C4-2B (cell line): ENCODE data around the gene PRICKLE2.

Source experiments
- CTCF ChIP-seq: fragments of 450-650 bp; conservative IDR thresholded peaks from 2 replicates; pipeline ENCODE4 v1.5.1; 2017; ENCODE audit warnings: mild to moderate bottlenecking
- ZFX ChIP-seq: fragments of 450-650 bp; IDR thresholded peaks from 2 replicates; pipeline ENCODE4 v1.6.1; 2017

GRCh38 chr3:64268926-64269325 is 43.7 kb upstream of the PRICKLE2 start:
- no peak for TF ChIP-seq CTCF
- no peak for TF ChIP-seq ZFX
